Skeletal muscle tissue (tissue), 4 donors: ENCODE measurements around the gene RITA1. TPM values are rescaled to one million over a fixed set of nuclear protein-coding genes. Genes with fewer than 3 reads are reported as not detected.

Experiments used
- H3K27ac ChIP-seq: one replicate; pipeline ENCODE4 v1.7.0; 2013; ENCODE audit warnings: mild to moderate bottlenecking, low read depth, low read length, inconsistent platforms
- H3K27me3 ChIP-seq, 3 donors: one replicate each; pipeline ENCODE4 v1.7.0; 2013; ENCODE audit warnings: low read length in 3 of 3; ENCODE audit not compliant: control insufficient read depth in 3 of 3, insufficient read depth in 3 of 3
- H3K36me3 ChIP-seq, 3 donors: one replicate each; pipeline ENCODE4 v1.7.0; 2013; ENCODE audit warnings: low read length in 3 of 3; ENCODE audit not compliant: control insufficient read depth in 3 of 3, insufficient read depth in 3 of 3
- H3K4me1 ChIP-seq, 3 donors: one replicate each; pipeline ENCODE4 v1.7.0; 2013; ENCODE audit warnings: low read length in 3 of 3, mild to moderate bottlenecking in 3 of 3; ENCODE audit not compliant: control insufficient read depth in 3 of 3, insufficient read depth in 3 of 3
- H3K4me3 ChIP-seq, 3 donors: one replicate each; pipeline ENCODE4 v1.7.0; 2013; ENCODE audit warnings: low read length in 3 of 3
- H3K9ac ChIP-seq, 3 donors: one replicate each; pipeline ENCODE4 v1.7.0; 2013; ENCODE audit warnings: low read length in 3 of 3, mild to moderate bottlenecking in 3 of 3, moderate library complexity in 2 of 3, low read depth in 1 of 3
- H3K9me3 ChIP-seq, 3 donors: one replicate each; pipeline ENCODE4 v1.7.0; 2013; ENCODE audit warnings: low read length in 3 of 3; ENCODE audit not compliant: control insufficient read depth in 3 of 3
- total RNA-seq: library from RNA; depleted of rRNA; stranded (reverse); fragments of >200 nt; gene quantifications from one replicate; pipeline ENCODE4 v1.2.3, GENCODE V29; 2014
- donor health status: Osteomylitis.

The RITA1 gene
- total RNA-seq, 1 donor from 2014 or later, result 10.4 TPM

DNA sequence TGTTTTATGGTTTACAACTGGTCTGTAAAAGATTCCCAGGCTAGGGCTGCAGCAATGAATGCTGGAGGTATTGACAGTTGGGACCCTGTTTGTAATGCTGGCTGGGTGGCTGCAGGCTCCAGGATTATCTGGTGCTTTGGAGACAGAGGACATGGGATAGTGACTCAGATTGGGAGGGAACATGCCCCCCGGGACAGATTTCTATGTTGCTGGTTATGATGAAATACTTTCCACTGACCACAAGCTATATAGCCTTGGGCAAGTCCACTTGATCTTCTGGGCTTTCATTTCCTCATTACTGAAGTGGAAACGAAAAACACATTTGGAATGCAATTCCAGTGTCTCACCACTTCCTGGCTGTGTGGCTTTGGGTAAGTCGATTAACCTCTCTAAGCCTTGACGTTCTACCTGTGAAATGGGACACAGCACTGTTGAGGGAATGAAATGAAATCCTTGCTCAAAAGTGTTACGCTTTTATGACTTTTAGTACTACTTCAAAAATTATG is 29.4 kb downstream of the RITA1 start:
- Histone ChIP-seq H3K27me3 (no peaks in the 10 kb centered on the region), H3K4me3 (no peak overlapping the region), H3K9me3 (no peaks in the 10 kb centered on the region), H3K36me3 (no peaks in the 10 kb centered on the region), H3K9ac (no peak overlapping the region), H3K4me1 (peaks cover 0 to 10% (median 0%) of the 10 kb centered on the region in 3 donors), H3K27ac (peak overlapping the region; percentile 58)

DNA sequence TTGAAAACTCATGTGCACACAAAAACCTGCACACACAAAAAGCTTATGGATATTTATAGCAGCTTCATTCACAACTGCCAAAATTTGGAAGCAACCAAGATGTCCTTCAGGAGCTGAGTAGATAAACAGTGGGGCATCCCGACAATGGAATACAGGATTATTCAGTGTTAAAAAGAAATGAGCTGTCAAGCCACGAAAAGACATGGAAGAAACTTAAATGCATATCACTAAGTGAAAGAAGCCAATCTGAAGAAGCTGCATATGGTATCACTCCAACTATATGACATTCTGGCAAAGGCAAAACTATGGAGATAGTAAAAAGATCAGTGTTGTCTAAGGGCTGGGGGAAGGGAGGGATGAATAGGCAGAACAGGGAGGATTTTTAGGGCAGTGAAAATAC is 30.5 kb downstream of the RITA1 start:
- peaks cover 4 to 17% (median 5%) of the 10 kb centered on the region in 3 donors for H3K4me1 ChIP-seq
- no peak overlapping the region for H3K27ac ChIP-seq
- no peaks in the 10 kb centered on the region for H3K36me3 ChIP-seq
- H3K27me3 ChIP-seq, result no peaks in the 10 kb centered on the region
- no peak overlapping the region for H3K9ac ChIP-seq
- H3K4me3 ChIP-seq, result no peak overlapping the region
- H3K9me3 ChIP-seq, result no peaks in the 10 kb centered on the region

DNA sequence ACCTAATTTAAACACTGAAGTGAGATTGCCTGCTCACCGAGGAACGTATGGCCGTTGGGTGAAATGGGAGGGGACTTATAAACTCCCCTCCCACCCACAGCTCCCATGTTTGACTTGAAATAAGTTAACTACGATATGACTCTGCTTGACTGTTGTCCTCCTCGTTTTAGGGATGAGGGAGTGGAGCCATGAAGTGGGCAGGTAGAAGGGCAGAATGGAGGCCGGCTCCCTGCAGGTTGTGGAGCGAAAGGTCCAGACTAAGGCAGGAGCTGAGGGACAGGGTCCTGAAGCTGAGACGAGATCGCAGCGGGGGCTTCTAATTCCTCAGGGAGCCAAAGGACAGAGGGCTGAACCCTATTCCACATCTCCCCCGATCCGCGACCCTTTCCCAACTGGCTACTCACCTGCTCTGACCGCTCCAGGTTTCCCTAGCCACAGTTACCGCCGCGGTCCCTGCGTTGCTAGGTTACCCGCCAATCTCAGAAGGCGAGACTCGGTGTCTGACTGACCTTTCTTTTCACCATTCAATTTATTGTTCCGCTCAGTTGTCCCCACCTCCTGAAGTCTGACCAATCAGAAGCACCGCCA is 35.2 kb downstream of the RITA1 start:
- Histone ChIP-seq H3K9ac (peak overlapping the region; percentile 55 to 82 (median 63)), H3K27ac (peak overlapping the region; percentile 72), H3K9me3 (no peaks in the 10 kb centered on the region), H3K27me3 (no peaks in the 10 kb centered on the region), H3K4me3 (peak overlapping the region; percentile 66 to 88 (median 84)), H3K4me1 (peaks cover 22 to 29% (median 28%) of the 10 kb centered on the region in 3 donors), H3K36me3 (no peaks in the 10 kb centered on the region)

DNA sequence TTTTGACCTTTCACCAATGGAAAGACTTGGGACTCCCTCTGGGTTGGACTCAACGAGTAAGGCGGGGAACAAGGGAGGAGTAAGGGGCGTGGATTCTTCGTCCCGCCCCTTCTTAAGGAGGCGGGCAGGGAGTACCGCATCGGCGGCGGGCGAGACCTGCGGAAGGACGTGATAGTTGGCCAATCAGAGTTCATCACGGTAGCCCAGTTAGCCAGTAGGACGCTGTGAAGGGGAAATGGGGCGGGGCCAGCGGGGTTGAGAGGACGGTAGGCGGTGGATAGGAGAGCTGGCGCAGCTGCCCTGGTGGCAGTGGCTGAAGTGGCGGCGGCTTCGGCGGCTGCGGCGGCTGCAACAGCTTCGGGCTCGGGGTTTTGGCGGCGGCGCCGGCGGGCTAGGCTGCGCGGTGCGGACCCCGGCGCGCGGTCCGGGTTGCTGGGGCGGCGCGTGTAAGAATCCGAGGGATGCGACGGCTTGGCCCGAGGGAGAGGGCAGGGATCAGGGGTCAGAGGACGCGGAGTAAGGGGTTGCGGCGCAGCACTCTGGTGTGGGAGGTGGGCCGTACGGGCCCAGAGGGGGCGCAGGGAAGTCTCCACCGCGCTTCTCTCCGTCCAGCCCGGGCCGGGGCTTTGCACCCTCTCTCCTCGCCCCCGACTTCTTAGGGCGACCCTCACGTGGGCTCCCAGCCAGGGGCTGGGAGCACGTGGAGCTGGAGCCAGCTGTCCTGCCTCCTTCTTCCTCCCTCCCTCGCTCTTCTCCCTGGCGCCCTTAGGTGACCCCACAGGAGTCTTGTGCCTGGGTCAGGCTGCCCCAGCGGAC is 35.9 kb downstream of the RITA1 start, which contains the start of gene TPCN1:
Gene TPCN1, plus strand, starts transcription at position 284 of the 816 bp plus-strand sequence. CDS start 5,389 bp downstream, outside the sequence.
- Histone ChIP-seq H3K9ac (peak within 1 kb of the TSS; percentile 92 to 97 (median 96)), H3K27ac (peak within 1 kb of the TSS; percentile 99), H3K27me3 (no peaks in the 10 kb centered on the region), H3K4me1 (peaks cover 24 to 32% (median 31%) of the 10 kb centered on the region in 3 donors), H3K9me3 (no peaks in the 10 kb centered on the region), H3K36me3 (no peaks in the 10 kb centered on the region), H3K4me3 (peak within 1 kb of the TSS; percentile 91 to 94 (median 92))

DNA sequence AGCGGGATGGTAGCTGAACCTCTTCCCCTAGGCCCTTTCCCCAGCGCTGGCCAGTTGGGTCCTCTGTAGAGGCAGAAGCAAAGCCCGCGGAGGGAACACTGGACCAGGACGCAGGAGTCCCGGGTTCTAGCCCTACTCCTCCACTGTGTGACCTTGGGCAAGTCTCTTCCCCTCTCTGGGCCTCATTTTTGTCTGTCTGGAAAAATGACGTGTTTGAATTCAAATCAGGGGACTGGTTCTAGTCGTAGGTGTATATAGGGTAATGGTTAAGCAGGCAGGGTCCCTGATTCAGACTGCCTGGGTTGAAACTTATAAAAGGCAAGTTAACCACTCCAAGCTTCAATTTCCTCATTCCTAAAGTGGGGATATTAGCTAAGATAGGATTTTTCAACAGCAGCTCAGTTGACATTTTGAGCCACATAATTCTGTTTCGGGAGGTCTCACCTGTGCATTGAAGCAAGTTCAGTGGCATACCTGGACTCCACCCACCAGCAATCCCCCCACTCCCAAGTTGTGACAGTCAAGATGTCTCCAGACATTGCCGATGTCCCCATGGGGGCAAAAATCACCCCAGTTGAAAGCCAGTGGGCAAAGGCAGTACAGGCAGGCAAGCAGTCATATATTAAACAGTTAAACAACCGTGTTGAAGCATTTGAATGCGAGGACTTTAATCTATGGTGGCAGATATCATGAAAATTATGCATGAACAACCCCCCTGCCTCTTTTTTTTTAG is 36.6 kb downstream of the RITA1 start:
- H3K9ac ChIP-seq, result peak overlapping the region; percentile 92 to 97 (median 96)
- peaks cover 0 to 3% (median 0%) of the 10 kb centered on the region in 3 donors for H3K36me3 ChIP-seq
- H3K9me3 ChIP-seq, result no peaks in the 10 kb centered on the region
- peak overlapping the region; percentile 91 to 94 (median 92) for H3K4me3 ChIP-seq
- no peaks in the 10 kb centered on the region for H3K27me3 ChIP-seq
- H3K4me1 ChIP-seq, result peaks cover 31 to 40% (median 39%) of the 10 kb centered on the region in 3 donors
- peak overlapping the region; percentile 99 for H3K27ac ChIP-seq

DNA sequence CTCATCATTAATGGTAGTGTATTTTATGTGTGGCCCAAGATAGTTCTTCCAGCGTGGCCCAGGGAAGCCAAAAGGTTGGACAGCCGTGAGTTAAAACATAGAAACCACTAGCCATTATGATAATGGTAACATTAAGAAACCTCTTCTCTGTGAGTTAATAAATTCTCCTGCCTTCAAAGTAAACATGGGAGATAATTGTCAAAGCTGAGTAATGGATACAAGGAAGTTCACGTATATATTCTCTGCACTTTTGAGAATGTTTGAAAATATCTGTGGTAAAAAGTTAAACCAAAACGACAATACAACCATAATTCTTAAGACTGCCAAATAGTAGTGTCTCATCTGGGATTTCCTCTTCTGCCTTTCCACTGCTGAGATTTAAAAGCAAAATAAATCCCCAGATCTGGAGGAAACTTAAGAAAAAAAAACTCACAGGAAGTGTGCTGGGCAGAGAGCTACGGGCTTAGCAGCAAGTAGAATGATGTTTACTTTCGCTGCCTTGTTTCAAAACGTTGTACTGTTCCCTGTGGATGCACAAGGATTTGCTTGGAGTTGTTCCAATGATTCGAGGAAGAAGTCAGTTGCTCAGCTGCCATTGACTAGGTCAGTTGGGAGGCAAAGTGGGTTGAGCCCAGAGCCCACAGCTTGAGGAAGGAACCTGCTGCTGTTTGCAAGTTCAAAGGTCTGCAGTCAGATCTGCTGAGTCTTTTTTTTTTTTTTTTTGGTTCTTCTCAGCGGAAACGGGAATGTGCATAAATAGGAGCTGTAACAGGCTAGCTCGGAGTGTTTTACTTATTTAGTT is 37.4 kb downstream of the RITA1 start:
- H3K4me3 ChIP-seq, result peak overlapping the region; percentile 91 to 94 (median 92)
- no peaks in the 10 kb centered on the region for H3K27me3 ChIP-seq
- H3K9me3 ChIP-seq, result no peaks in the 10 kb centered on the region
- H3K27ac ChIP-seq, result peak overlapping the region; percentile 99
- peaks cover 1 to 3% (median 2%) of the 10 kb centered on the region in 3 donors for H3K36me3 ChIP-seq
- H3K9ac ChIP-seq, result peak overlapping the region; percentile 92 to 97 (median 96)
- peaks cover 39 to 47% (median 47%) of the 10 kb centered on the region in 3 donors for H3K4me1 ChIP-seq

DNA sequence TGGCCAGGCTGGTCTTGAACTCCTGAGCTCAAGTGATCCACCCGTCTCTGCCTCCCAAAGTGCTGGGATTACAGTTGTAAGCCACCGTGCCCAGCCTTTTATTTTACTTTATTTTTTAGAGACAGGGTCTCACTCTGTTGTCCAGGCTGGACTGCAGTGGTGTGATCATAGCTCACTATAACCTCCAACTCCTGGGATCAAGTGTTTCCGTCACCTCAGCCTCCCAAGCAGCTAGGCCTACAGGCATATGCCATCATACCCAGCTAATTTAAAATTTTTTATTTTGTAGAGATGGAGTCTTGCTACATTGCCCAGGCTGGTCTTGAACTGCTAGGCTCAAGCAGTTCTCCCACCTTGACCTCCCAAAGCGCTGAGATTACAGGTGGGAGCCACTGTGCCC is 39.4 kb downstream of the RITA1 start:
- H3K27me3 ChIP-seq, result no peaks in the 10 kb centered on the region
- no peaks in the 10 kb centered on the region for H3K9me3 ChIP-seq
- no peak overlapping the region for H3K4me3 ChIP-seq
- H3K36me3 ChIP-seq, result peaks cover 6 to 13% (median 6%) of the 10 kb centered on the region in 3 donors
- H3K27ac ChIP-seq, result no peak overlapping the region
- peaks cover 59 to 68% (median 67%) of the 10 kb centered on the region in 3 donors for H3K4me1 ChIP-seq
- H3K9ac ChIP-seq, result no peak overlapping the region

DNA sequence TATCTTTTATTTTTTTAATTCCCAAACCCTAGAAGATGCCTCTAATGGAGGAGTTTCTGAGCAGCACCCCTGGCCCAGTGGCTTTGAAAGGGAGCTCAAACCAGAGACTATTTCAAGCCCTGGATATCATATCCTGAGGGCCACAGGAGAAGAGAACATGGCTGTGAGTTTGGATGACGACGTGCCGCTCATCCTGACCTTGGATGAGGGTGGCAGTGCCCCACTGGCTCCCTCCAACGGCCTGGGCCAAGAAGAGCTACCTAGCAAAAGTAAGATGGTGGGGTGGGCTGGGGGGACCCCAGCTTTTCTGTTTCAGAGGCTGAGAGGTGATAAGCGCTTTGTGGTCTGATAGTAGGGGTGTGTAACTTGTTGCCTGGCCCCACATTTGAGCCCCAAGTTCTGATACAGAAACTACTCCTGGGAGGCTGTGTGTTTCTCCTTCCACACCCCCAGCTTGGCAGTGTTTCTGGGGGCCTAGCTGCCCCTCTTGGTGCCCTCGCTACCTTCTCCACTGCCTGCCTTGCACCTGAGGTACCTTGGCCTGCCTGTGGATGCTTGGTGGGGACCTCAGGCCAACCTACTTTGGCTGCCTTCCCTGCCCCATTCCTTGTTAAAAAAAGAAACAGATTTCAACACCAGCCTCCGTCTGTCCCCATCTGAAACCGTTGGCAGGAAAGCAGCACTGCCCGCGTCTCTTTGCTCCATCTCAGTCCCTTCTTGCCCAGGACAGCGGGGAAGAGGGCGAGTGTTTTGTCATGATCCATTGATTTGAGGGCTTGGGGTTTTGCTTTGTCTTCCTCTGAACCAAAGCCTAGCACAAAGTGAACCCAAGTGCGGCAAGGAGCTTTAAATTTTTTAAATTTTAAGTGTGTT is 41.4 kb downstream of the RITA1 start:
- Histone ChIP-seq H3K4me3 (peak overlapping the region in 2 of 3 donors; percentile 13 to 41), H3K27me3 (no peaks in the 10 kb centered on the region), H3K9me3 (no peaks in the 10 kb centered on the region), H3K36me3 (peaks cover 14 to 27% (median 22%) of the 10 kb centered on the region in 3 donors), H3K27ac (peak overlapping the region; percentile 96), H3K9ac (peak overlapping the region; percentile 68 to 79 (median 69)), H3K4me1 (peaks cover 72 to 80% (median 76%) of the 10 kb centered on the region in 3 donors)
